Central memory CD8-positive, alpha-beta T cell (primary cell): ENCODE data around the gene CDH11.

Experiments used
- ATAC-seq: fragments of 150-1000 bp; cut with Tn5 transposase; replicated peaks from 2 replicates; pipeline ENCODE4 v1.10.0; 2022; ENCODE audit warnings: mild to moderate bottlenecking, moderate FRiP score, moderate number of reproducible peaks; ENCODE audit not compliant: poor library complexity, severe bottlenecking; ENCODE audit errors: extremely low read depth
- DNase-seq, 2 donors: peaks; one replicate each; pipeline ENCODE4 v3.0.0; 2021; ENCODE audit warnings: low spot score in 2 of 2
- H3K27ac Mint-ChIP-seq: one replicate; pipeline ENCODE4 v1.8.0; 2022; ENCODE audit warnings: low read depth, mild to moderate bottlenecking, moderate library complexity, mixed read lengths
- H3K27me3 Mint-ChIP-seq: one replicate; pipeline ENCODE4 v1.8.0; 2022; ENCODE audit warnings: mixed read lengths
- H3K36me3 Mint-ChIP-seq: one replicate; pipeline ENCODE4 v1.8.0; 2022; ENCODE audit warnings: mild to moderate bottlenecking, moderate library complexity, mixed read lengths; ENCODE audit not compliant: insufficient read depth
- H3K4me1 Mint-ChIP-seq: one replicate; pipeline ENCODE4 v1.8.0; 2022; ENCODE audit warnings: mixed read lengths
- H3K4me3 Mint-ChIP-seq: one replicate; pipeline ENCODE4 v1.8.0; 2022; ENCODE audit warnings: mild to moderate bottlenecking, moderate library complexity, mixed read lengths
- H3K9me3 Mint-ChIP-seq: one replicate; pipeline ENCODE4 v1.8.0; 2022; ENCODE audit warnings: mixed read lengths

Gene CDH11

GRCh38 chr16:65122724-65123395 lies 997 bp upstream of the CDH11 start:
- DNase-seq (no peak), ATAC-seq (no peak)
- Mint-ChIP-seq H3K36me3 (peaks cover 4% of the 10 kb centered on the region), H3K4me3 (no peak overlapping the region), H3K27ac (no peak overlapping the region), H3K4me1 (no peaks in the 10 kb centered on the region), H3K27me3 (peaks cover 19% of the 10 kb centered on the region), H3K9me3 (peaks cover 9% of the 10 kb centered on the region)

- H3K9me3 Mint-ChIP-seq = no peaks in the 10 kb centered on the region
- H3K27me3 Mint-ChIP-seq = peaks cover 19% of the 10 kb centered on the region
- H3K4me1 Mint-ChIP-seq = no peaks in the 10 kb centered on the region
- no peak overlapping the region for H3K4me3 Mint-ChIP-seq
- no peak overlapping the region for H3K27ac Mint-ChIP-seq
- ATAC-seq = no peak
- peaks cover 4% of the 10 kb centered on the region for H3K36me3 Mint-ChIP-seq
- no peak for DNase-seq
Measured at GRCh38 chr16:65120831-65121721, 787 bp downstream of the CDH11 start.

- Mint-ChIP-seq H3K27ac (no peak overlapping the region), H3K9me3 (no peaks in the 10 kb centered on the region), H3K4me3 (no peak overlapping the region), H3K27me3 (peaks cover 19% of the 10 kb centered on the region), H3K4me1 (no peaks in the 10 kb centered on the region), H3K36me3 (peaks cover 2% of the 10 kb centered on the region)
- ATAC-seq (no peak), DNase-seq (no peak)
Measured at GRCh38 chr16:65120461-65120830, 1.4 kb downstream of the CDH11 start.

GRCh38 chr16:65119901-65120401 lies 1.9 kb downstream of the CDH11 start:
- H3K27ac Mint-ChIP-seq = no peak overlapping the region
- H3K4me3 Mint-ChIP-seq = no peak overlapping the region
- no peaks in the 10 kb centered on the region for H3K9me3 Mint-ChIP-seq
- ATAC-seq (no peak), DNase-seq (no peak)
- H3K27me3 Mint-ChIP-seq = peaks cover 19% of the 10 kb centered on the region
- H3K36me3 Mint-ChIP-seq = no peaks in the 10 kb centered on the region
- no peaks in the 10 kb centered on the region for H3K4me1 Mint-ChIP-seq

GRCh38 chr16:65119435-65119834 lies 2.4 kb downstream of the CDH11 start:
- DNase-seq (no peak), ATAC-seq (no peak)
- no peak overlapping the region for H3K4me3 Mint-ChIP-seq
- no peaks in the 10 kb centered on the region for H3K36me3 Mint-ChIP-seq
- no peak overlapping the region for H3K27ac Mint-ChIP-seq
- no peaks in the 10 kb centered on the region for H3K9me3 Mint-ChIP-seq
- no peaks in the 10 kb centered on the region for H3K4me1 Mint-ChIP-seq
- peaks cover 19% of the 10 kb centered on the region for H3K27me3 Mint-ChIP-seq

GRCh38 chr16:65118871-65119270 lies 3.0 kb downstream of the CDH11 start:
- Mint-ChIP-seq H3K27ac (no peak overlapping the region), H3K4me1 (no peaks in the 10 kb centered on the region), H3K4me3 (no peak overlapping the region), H3K9me3 (no peaks in the 10 kb centered on the region), H3K27me3 (peaks cover 13% of the 10 kb centered on the region), H3K36me3 (no peaks in the 10 kb centered on the region)
- no peak for DNase-seq
- ATAC-seq = no peak

GRCh38 chr16:65117811-65118448 lies 3.9 kb downstream of the CDH11 start:
- Mint-ChIP-seq H3K9me3 (no peaks in the 10 kb centered on the region), H3K36me3 (no peaks in the 10 kb centered on the region), H3K27me3 (peaks cover 4% of the 10 kb centered on the region), H3K27ac (no peak overlapping the region), H3K4me1 (no peaks in the 10 kb centered on the region), H3K4me3 (no peak overlapping the region)
- ATAC-seq = no peak
- DNase-seq = no peak

- H3K36me3 Mint-ChIP-seq = no peaks in the 10 kb centered on the region
Measured at GRCh38 chr16:65116818-65117430, 4.9 kb downstream of the CDH11 start.

GRCh38 chr16:65116216-65116615 lies 5.6 kb downstream of the CDH11 start:
- H3K4me1 Mint-ChIP-seq = no peaks in the 10 kb centered on the region
- no peak overlapping the region for H3K27ac Mint-ChIP-seq
- DNase-seq = no peak
- no peak overlapping the region for H3K4me3 Mint-ChIP-seq
- H3K9me3 Mint-ChIP-seq = peaks cover 3% of the 10 kb centered on the region
- ATAC-seq = no peak
- no peaks in the 10 kb centered on the region for H3K36me3 Mint-ChIP-seq
- H3K27me3 Mint-ChIP-seq = no peaks in the 10 kb centered on the region

More at GRCh38 chr16:65116818-65117430, 4.9 kb downstream of the CDH11 start:
- H3K27ac Mint-ChIP-seq = no peak overlapping the region
- no peak for ATAC-seq
- no peaks in the 10 kb centered on the region for H3K9me3 Mint-ChIP-seq
- H3K4me3 Mint-ChIP-seq = no peak overlapping the region
- no peaks in the 10 kb centered on the region for H3K4me1 Mint-ChIP-seq
- no peaks in the 10 kb centered on the region for H3K27me3 Mint-ChIP-seq
- no peak for DNase-seq

GRCh38 chr16:65114527-65114926 lies 7.3 kb downstream of the CDH11 start:
- no peaks in the 10 kb centered on the region for H3K36me3 Mint-ChIP-seq
- H3K4me1 Mint-ChIP-seq = no peaks in the 10 kb centered on the region
- no peak overlapping the region for H3K4me3 Mint-ChIP-seq
- no peaks in the 10 kb centered on the region for H3K27me3 Mint-ChIP-seq
- peaks cover 5% of the 10 kb centered on the region for H3K9me3 Mint-ChIP-seq
- no peak for ATAC-seq
- DNase-seq = no peak
- no peak overlapping the region for H3K27ac Mint-ChIP-seq

- H3K27ac Mint-ChIP-seq = no peak overlapping the region
- H3K4me1 Mint-ChIP-seq = no peaks in the 10 kb centered on the region
- H3K36me3 Mint-ChIP-seq = no peaks in the 10 kb centered on the region
- no peak for ATAC-seq
- no peak for DNase-seq
- no peak overlapping the region for H3K4me3 Mint-ChIP-seq
- peaks cover 5% of the 10 kb centered on the region for H3K9me3 Mint-ChIP-seq
- no peaks in the 10 kb centered on the region for H3K27me3 Mint-ChIP-seq
Measured at GRCh38 chr16:65113441-65113840, 8.4 kb downstream of the CDH11 start.

- ATAC-seq (no peak), DNase-seq (no peak)
- no peaks in the 10 kb centered on the region for H3K27me3 Mint-ChIP-seq
- no peaks in the 10 kb centered on the region for H3K36me3 Mint-ChIP-seq
- no peak overlapping the region for H3K27ac Mint-ChIP-seq
- peaks cover 5% of the 10 kb centered on the region for H3K9me3 Mint-ChIP-seq
- no peaks in the 10 kb centered on the region for H3K4me1 Mint-ChIP-seq
- H3K4me3 Mint-ChIP-seq = no peak overlapping the region
Measured at GRCh38 chr16:65111306-65111705, 10.6 kb downstream of the CDH11 start.
